NOMO-1 treated with dmso at 0.1 percent for 144 hours (cell line): ENCODE results near the gene PDE2A.
"Not testable (repeated sequence)": the region's sequence is repeated elsewhere in the genome, so short reads cannot be mapped to it uniquely, and the experiment has no call there.

Source experiments
- DNase-seq: peaks from one replicate; lab custom pipeline; 2025; ENCODE audit not compliant: unreplicated experiment; lab: John Stamatoyannopoulos, UW

Gene PDE2A

GRCh38 chr11:72555014-72555522 is 119.2 kb downstream of the PDE2A start:
- DNase-seq = not testable (repeated sequence)

- DNase-seq = no peak
These were observed 120.5 kb downstream of the PDE2A start for GRCh38 chr11:72553706-72554105.

GRCh38 chr11:72552399-72552910 is 121.8 kb downstream of the PDE2A start:
- DNase-seq = no peak

- DNase-seq = no peak
These were observed 122.7 kb downstream of the PDE2A start for GRCh38 chr11:72551571-72551970.

GRCh38 chr11:72548463-72548862 is 125.8 kb downstream of the PDE2A start:
- no peak for DNase-seq

GRCh38 chr11:72546866-72547265 is 127.4 kb downstream of the PDE2A start:
- DNase-seq = no peak

- DNase-seq = no peak
These were observed 129.6 kb downstream of the PDE2A start for GRCh38 chr11:72544589-72544988.

- DNase-seq = no peak
These were observed 130.2 kb downstream of the PDE2A start for GRCh38 chr11:72543849-72544542.

GRCh38 chr11:72541257-72541974 is 132.8 kb downstream of the PDE2A start:
- DNase-seq = no peak

GRCh38 chr11:72537051-72537450 is 137.2 kb downstream of the PDE2A start:
- no peak for DNase-seq

- no peak for DNase-seq
These were observed 139.1 kb downstream of the PDE2A start for GRCh38 chr11:72535194-72535547.

GRCh38 chr11:72534371-72535193 is 139.6 kb downstream of the PDE2A start:
- no peak for DNase-seq

- no peak for DNase-seq
These were observed 145.2 kb downstream of the PDE2A start for GRCh38 chr11:72529068-72529467.

- DNase-seq = no peak
These were observed 146.1 kb downstream of the PDE2A start for GRCh38 chr11:72528121-72528520.
